Stimulated activated CD4-positive, alpha-beta T cell treated with anti-CD3 and anti-CD28 coated beads, Interleukin-15, amount 100 ng/mL, for 1 hour (primary cell): ENCODE measurements around the gene PGLYRP4.

Experiments
- DNase-seq, 2 donors: peaks; one replicate each; pipeline ENCODE4 v3.0.0-alpha.2; 2020; ENCODE audit warnings: low read depth in 1 of 2, low spot score in 1 of 2

PGLYRP4 gene

DNA sequence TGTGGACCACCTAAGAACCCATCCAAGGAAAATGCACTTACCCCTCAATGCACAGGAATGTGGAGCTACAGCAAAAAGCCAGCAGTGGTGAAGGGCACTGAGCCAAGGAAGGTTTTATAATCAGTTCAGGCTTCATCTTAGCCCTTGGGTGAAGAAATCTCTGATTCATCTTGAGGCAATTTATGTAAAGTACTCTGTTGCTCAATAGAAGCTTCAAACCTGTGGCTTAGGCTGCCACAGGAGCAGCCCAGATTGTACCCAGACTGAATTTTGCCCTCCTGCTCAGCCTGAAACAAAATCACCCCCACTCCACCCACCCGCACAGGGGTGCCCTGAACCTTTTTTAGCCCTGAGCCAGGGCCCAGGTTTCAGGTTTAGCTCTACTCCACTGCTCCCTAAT is 26.9 kb upstream of the PGLYRP4 start, which contains the start of gene S100A12:
Gene S100A12, minus strand, starts transcription at position 111 of the 400 bp plus-strand sequence. CDS start 1,029 bp downstream, outside the sequence.
- no peak for DNase-seq

DNA sequence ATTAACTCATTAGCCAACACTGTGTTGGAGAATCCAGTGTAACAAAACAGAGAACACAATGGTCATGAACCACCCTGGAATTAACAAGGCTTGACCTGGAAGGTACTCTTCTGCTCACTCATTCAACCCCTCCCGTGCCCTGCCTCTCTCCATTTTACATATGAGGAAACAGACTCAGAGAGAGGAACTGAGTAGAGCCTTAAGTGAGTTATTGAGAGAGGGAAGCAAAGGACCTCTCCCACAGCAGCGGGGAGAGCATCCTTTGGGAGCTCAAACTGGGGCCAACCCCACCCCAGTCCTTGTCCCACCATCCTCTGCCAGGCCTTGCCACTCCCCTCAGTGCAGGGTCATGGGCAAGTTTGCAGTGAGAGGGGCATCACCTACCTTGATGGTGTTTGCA is 25.4 kb upstream of the PGLYRP4 start:
- no peak for DNase-seq

DNA sequence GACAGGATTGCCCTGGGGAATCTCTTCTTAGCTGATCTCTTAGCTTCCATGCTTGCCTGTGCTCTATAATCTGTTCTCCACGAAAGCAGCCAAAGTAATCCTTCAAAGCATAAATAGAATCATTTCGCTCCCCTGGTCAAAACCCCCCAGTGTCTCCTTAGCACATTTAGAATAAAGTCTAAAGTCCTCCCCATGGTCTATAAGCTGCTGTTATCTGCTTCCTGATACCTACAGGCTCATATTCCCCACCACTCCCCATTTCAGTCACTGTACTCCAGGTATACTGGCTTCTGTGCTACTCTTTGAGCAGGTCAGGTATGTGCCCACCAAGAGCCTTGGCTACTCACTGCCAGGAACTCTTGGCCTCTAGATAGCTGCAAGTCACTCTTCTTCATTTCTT is 23.9 kb upstream of the PGLYRP4 start:
- DNase-seq = no peak

DNA sequence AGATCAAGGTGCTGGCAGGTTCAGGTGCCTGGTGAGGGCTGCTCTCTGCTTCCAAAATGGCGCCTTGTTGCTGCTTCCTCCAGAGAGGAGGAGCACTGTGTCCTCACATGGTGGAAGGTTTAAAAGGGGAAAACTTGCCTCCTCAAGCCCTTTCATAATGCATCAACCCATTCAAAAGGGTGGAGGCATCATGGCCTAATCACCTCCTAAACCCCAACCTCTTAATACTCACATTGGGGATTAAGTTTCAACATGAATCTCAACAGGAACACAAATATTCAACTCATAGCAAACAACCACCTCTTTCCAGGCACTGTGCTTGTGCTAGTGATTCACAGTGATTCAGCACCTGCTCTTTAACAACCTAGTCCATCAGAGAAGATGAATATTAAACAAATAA is 22.6 kb upstream of the PGLYRP4 start:
- no peak for DNase-seq

DNA sequence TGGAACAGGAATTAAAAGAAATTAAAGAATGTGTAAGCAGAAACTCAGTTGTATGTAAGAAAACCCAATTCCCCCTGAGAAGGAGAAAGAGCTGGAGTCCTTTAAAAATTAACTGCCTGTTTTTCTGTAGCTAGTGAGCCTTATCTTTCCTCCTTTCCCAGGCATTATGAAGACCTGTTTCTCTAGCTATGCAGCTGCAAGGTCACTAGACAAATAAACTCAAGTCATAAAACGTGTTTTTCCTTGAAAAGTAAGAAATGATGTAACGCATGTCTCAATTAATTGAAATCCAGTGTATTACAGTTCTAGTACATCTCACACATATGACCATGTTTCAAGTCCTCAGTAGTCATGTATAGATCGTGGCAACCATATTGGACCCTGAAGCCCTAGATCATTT is 21.5 kb upstream of the PGLYRP4 start:
- no peak for DNase-seq

DNA sequence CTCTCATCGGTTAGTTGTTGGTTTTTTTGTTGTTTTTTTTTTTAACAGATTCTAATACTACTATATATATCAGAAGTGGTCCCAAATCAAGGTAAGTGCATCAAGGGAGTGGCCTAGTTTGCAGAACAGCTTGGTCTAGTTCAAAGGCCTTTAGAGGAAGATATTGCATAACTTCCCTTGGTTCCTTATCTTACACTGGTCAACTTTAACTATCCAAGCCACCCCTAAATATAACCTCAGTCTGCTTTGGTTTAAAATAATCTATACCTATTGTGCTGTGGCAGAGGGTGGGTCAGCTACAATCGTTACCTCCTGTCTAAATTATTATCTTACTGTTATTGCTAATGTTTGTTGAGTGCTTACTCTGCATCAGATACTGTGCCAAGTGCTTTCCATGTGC is 19.9 kb upstream of the PGLYRP4 start:
- DNase-seq = no peak

DNA sequence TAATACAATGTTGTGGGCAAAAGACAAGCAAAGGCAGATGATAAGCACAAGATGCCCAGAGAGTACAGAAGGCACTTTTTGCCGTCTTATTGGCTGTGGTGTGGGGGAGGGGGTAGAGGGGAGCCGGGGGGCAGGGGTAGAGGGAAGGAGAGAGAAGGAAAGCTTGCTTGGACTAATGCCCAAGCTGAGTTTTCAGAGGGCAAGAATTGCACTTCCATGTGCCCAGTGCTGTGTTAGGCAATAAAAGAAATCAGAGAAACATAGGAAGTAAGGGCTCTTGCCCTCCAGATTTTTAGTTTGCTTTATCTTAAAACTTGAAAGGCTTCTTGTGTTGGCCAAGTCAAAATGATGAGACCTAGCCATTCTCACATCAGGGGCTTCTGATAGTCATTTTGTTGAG is 18.4 kb upstream of the PGLYRP4 start:
- DNase-seq = no peak

DNA sequence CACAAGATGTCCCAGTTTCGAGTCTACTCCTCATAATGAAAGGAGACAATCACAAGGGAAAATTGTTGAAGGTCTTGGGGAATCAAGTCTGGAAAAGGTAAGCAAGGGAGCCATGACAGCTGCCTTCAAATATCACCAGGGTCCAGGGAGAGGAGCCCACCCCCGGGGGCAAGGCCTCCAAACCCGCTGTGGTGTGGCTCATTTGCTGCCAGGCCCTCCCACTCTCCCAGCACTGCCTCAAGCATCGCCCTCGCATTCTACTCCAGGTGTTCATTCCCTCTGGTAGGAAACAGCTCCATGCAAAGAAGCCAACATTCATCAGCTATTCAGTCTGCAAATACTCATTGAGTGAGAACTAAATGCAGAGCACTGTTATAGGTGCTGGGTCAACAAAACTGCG is 17.6 kb upstream of the PGLYRP4 start:
- DNase-seq = no peak

DNA sequence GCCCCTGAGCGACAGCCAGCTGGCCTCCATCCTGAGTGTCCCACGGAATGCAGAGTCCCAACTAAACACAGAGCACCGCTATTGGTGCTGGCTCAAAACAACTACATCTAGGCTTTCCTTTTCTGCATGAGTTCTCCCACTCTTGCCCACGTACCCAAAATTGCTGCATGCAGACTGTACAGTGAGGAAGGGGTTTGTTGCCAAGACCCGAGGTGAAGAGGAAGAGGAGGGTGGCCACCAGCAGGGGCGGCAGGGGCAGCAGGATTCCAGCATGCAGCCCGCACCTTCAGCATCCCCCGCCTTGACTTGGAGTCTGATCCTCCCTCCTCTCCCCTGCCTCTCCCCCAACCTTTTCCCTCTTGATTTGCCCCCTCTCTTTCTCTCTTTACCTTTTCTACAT is 17.1 kb upstream of the PGLYRP4 start:
- DNase-seq = no peak

DNA sequence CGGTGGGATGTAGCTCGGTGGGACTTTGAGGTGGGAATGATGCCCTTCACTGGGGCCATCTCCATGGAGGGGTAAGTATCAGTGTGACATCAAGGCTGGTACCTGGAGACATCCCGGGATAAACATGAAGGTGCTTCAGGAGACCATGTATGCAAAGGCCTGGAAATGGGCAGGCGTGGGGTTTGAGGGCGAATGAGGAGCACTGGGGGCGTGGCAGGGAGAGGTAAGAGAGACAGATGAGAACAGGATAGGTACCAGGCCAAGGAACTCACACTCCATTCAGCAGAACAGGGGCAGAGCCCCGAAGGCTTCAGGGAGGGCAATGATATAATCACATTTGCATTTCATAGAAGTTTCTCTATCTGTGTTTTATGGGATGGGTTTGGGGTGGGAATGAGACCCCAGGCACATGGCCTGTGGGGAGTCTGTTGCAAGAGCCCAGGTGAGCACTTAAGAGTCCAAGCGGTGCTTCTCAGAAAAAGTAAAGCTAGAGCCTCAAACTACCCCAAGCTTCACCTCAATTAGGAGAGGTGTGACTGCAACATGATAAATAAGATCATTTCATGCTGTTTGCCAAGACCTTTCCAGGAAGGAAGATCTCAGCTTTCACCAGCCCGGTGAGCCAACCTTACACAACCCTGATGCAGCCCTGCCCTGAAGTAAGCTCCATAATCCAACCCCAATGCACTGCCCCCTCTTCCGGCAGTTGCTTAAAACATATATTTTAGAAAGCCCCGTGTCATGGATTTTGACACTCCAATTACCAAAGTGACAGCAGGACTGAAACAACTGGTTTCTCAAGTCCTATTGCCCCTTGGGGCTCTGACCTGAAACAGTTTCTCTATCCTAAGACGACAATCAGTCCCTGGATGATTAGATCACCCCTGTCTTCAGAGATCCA is 16.4 kb upstream of the PGLYRP4 start:
- no peak for DNase-seq

DNA sequence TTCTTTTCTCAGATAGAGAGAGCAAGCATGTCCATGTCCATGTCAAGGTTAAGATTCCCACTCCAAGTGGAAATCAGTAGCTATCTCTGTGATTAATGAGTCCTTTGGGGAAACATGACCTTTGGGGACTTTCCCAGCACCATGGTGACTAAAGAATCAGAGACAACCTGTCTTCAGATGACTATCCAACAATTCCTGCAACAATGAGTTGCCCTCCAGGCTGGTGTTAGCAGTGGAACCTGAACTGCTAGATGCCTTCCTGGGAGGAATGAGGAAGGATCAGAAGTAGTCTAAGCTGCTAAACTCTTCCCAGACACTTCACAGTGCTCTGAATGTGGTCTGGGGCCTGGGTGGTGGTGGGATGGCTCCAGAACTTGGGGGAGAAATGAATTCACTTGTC is 15.5 kb upstream of the PGLYRP4 start:
- DNase-seq = no peak

DNA sequence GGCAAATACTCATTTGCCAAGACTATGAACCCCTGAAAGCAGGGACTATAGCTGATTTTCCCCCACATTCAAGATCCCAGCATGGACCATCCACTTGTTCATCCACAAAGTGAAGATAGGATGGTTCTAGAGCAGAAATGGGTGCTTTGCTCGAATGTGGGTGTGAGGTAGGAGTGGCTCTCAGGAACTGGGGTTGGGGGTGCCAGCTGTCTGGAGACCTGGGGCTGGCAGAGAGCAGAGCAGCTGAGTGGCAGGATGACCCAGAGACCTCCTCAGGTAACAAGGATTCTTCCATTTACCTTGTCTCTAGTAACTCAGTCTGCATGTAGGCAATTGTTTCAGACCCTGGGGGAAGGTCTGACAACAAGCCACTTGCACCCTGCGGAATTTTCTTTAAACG is 15.0 kb upstream of the PGLYRP4 start:
- no peak for DNase-seq

DNA sequence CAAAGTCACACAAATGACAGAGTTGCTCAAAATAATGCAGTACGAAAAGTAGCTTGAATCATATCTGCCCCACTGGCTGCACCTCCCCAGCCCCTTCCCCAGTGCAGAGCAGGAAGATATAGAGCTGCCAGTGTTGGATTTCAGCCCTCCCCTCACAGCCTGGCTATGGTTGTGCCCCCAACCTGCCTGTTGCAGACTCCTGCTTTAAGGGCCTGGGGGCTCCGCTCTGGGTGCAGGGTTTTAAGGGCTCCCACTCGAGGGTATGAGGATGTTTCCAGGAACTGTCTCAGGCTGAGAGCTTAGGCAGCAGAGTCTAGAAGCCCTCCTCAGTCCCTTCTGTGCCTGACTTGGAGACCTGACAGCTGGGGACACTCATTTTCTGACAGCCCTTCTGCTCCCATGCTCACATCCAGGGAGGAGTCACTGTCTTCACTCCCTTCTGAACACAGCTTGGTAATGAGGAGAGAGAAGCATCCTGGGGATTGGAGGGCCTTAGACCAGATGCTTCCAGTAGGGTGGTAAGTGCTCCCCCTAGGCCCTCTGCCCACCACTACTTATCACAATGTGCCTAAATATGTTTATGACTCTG is 13.6 kb upstream of the PGLYRP4 start:
- no peak for DNase-seq

DNA sequence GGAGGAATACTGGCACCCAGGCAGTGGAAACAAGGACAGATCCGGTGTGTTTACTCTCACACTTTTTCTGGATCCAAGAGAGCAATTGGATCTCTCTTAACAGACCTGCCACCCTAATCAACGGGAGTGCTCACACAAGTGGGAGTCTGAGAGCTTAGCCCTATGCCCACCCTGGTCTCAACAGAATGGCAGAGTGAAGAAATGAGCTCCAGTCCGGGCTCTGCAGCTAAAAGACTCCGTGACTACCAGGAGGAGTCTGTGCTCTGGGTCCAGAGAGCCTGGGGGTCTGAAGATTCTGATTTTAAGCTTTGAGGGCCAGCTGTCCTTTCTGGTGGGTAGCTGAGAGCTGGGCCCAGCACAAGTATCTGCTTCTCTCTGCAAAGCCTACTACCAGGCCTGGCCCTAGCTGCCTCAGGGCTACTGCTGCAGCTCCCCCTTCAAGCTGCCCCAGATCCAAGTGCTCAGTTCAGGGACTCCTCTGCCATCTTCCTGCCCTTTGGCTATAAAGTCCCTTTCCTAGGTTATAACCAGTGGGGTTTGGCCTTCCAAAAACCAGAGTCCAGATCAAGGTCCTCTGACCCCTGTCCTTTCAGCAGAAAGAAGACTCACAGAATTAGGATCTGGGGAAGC is 13.0 kb upstream of the PGLYRP4 start:
- DNase-seq = no peak

DNA sequence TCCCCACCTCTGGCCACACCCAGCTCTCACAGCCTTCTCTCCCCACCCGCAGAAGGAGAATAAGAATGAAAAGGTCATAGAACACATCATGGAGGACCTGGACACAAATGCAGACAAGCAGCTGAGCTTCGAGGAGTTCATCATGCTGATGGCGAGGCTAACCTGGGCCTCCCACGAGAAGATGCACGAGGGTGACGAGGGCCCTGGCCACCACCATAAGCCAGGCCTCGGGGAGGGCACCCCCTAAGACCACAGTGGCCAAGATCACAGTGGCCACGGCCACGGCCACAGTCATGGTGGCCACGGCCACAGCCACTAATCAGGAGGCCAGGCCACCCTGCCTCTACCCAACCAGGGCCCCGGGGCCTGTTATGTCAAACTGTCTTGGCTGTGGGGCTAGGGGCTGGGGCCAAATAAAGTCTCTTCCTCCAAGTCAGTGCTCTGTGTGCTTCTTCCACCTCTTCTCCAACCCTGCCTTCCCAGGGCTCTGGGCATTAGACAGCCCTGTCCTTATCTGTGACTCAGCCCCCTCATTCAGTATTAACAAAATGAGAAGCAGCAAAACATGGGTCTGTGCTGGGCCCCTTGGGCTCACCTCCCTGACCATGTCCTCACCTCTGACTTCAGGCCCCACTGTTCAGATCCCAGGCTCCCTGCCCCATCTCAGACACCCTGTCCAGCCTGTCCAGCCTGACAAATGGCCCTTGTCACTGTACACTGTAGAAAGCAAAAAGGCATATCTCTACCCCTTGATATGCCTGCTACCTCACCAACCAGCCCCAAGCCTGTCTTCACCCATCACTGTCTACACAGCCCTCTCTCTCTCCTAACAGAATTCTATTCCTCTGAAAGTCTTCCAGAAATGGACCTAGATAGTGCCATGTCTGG is 12.2 kb upstream of the PGLYRP4 start:
- no peak for DNase-seq

DNA sequence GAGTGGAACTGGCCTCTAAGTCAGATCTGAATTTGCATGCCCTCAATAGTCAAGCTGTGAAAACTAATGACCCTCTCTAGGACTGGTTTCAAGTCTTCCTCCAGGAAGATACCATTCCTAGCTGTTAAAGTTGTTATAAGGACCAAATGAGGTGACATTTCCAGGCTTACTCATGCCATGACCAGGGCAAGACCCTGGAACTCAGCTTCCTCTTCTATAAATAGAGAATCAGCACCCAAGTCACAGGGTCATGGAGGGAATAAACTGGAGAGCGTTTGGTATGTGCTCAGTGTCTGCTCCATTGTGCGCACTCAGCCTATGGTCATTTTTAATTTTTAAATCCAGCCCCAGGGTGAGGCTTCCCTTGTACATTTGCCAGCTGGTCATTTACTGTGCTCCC is 11.5 kb upstream of the PGLYRP4 start:
- DNase-seq = no peak

DNA sequence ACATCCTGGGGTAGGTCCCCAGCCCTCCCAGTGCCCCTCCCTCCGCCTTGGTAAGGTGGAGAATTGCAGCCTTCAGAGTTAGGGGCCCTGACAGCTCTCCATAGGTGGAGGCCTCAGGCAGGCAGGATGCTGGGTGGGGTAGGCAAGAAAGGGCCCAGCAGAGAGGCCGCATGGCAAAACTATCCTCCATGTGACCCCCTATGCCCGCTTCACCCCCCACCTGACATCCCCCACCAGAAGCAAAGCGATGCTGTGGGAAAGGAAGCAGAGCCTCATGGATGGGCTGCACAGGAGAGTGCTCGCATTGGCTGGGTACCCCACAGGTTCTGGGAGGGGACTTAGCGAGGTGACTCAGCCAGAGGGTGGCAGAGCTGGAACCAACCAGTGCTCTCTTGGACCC is 10.6 kb upstream of the PGLYRP4 start:
- no peak for DNase-seq

DNA sequence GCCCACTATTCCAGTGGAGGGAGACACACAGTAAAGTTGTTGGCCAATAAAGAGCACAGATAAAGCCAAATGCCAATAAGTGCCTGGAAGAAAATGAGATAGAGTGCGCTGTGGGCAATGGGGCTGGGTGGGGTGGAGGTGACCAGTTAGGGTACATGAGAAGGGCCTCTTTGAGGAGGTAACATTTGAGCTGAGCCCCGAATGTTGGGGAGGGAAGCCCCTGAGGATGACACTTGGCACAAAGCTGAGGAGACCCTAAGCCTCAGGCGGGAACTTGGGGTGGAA is 10.0 kb upstream of the PGLYRP4 start:
- no peak for DNase-seq

DNA sequence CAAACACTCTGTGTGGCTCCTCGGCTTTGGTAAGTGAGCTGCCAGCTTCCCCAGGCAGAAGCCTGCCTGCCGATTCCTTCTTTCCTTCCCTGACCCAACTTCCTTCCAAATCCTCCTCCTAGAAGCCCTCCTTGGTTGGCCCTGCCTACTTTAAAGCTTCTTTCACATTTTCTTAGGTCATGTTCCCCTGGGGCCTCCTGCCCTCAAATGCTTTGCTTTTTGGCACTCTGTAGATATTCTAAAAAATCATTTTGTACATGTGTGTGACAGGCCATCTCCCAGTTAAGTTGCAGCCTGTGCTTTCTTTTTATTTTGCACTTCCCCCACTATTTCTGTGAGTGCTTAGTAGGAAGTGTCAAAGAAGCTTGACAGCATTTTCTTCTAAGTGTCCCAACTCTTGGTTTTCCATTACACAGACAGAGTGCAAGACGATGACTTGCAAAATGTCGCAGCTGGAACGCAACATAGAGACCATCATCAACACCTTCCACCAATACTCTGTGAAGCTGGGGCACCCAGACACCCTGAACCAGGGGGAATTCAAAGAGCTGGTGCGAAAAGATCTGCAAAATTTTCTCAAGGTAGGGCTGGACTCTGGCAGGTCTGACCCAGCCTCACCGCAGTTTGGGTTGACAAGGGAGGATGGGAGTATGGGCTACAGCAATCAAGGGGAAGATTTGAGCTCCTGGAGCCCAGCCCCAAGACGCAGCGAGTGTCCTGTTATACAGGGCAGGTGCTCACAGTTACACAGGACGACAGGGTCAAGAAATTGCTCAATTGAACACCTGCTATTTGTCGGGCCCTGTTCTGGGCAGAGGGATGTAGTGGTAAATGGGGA is 9.4 kb upstream of the PGLYRP4 start, which contains the start of gene S100A9:
Gene S100A9, plus strand, starts transcription at position 2 of the 838 bp plus-strand sequence. Its CDS starts 430 bp downstream, at position 432.
- no peak for DNase-seq

DNA sequence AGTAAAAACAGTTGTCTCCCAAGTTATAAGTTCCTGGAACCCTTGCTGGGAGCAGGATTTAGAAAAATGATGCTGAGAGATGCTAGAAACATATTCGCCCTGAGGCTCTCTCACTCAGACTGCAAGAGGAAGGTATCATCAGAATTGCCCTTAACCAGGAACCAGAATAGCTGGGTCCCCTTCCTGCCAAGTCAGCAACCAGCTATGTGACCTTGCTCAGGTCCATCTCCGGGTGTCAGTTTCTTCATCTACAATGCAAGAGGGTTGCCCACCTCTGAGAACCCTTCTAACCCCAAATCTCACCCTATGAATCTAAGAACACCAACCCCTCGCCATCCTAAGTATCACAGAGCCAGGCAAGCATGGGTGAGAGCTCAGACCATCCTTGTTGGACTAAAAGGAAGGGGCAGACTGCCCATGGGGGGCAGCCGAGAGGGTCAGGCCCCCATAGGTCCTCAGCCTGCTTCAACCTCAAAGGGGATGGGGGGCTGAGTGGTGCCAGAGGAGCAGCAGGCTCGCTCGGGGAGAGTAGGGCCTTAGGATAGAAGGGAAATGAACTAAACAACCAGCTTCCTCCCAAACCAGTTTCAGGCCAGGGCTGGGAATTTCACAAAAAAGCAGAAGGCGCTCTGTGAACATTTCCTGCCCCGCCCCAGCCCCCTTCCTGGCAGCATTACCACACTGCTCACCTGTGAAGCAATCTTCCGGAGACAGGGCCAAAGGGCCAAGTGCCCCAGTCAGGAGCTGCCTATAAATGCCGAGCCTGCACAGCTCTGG is 8.6 kb upstream of the PGLYRP4 start:
- DNase-seq = no peak
